Measurements from ENCODE around the gene MAPK14.

GRCh38 chr6:36101691-36102090 is 74.1 kb downstream of the MAPK14 start:
- no peak for TF ChIP-seq CTCF (IDR thresholded peaks at IDR 0.05; ENCODE audit: extremely low read depth in 1 of 2, insufficient read depth in 1 of 2, low read depth in 1 of 2, low read length in 2 of 2)
- no peak for TF ChIP-seq POLR2A (IDR thresholded peaks at IDR 0.05; ENCODE audit: low read depth, low read length)
- no peak for TF ChIP-seq POLR2AphosphoS5 (IDR thresholded peaks at IDR 0.05; ENCODE audit: insufficient read depth, low read depth, low read length)
- TF ChIP-seq EZH2 (IDR thresholded peaks at IDR 0.05; ENCODE audit: borderline replicate concordance, low read depth, low read length, severe bottlenecking) = no peak
- TF ChIP-seq MYC (IDR thresholded peaks at IDR 0.05; ENCODE audit: low read depth, low read length) = no peak
- TF ChIP-seq GATA2 (IDR thresholded peaks at IDR 0.05; ENCODE audit: insufficient read depth, insufficient read length, low read depth, low read length) = no peak
- no peak for TF ChIP-seq FOS (IDR thresholded peaks at IDR 0.05; ENCODE audit: borderline replicate concordance, insufficient read depth, low read length)
